Urinary bladder (tissue), 4 donors: ENCODE measurements around the gene SOX9. TPM values are rescaled to one million over a fixed set of nuclear protein-coding genes. Genes with fewer than 3 reads are reported as not detected.
"Not testable (repeated sequence)": the region's sequence is repeated elsewhere in the genome, so short reads cannot be mapped to it uniquely, and the experiment has no call there.

ENCODE experiments used
- DNase-seq: peaks from one replicate; pipeline ENCODE4 v3.0.0-alpha.2; 2015; ENCODE audit errors: extremely low spot score
- H3K27ac ChIP-seq: one replicate; pipeline ENCODE4 v1.5.1; 2013; ENCODE audit warnings: low read depth, mild to moderate bottlenecking, moderate library complexity
- H3K36me3 ChIP-seq: one replicate; pipeline ENCODE4 v1.6.1; 2013; ENCODE audit warnings: mild to moderate bottlenecking, moderate library complexity; ENCODE audit not compliant: insufficient read depth
- H3K4me1 ChIP-seq: one replicate; pipeline ENCODE4 v1.6.1; 2013; ENCODE audit warnings: mild to moderate bottlenecking, moderate library complexity; ENCODE audit not compliant: insufficient read depth
- H3K4me3 ChIP-seq: one replicate; pipeline ENCODE4 v1.5.1; 2013; ENCODE audit warnings: low read depth, low read length
- WGBS: extraction: QIAGEN DNeasy Blood & Tissue Kit; methylation state at CpG from one replicate; pipeline ENCODE4 v1.1.7; 2013; 5-methylcytosine and 5-hydroxymethylcytosine counted together
- polyA plus RNA-seq: library from polyadenylated mRNA; stranded (reverse); fragments of 200-250 nt; gene quantifications from one replicate; pipeline ENCODE4 v1.2.3, GENCODE V29; 2013
- total RNA-seq: library from RNA; depleted of rRNA; stranded (reverse); fragments of >200 nt; gene quantifications from one replicate; pipeline ENCODE4 v1.2.3, GENCODE V29; 2014
- donor health status: healthy with polysubstance abuse.
- donor health status: healthy.

The SOX9 gene
- total and polyA plus RNA-seq, 2 donors = 1.8 to 3.2 TPM

GRCh38 chr17:72126575-72127486, 6.0 kb downstream of the SOX9 start:
- H3K4me3 ChIP-seq = no peak overlapping the region
- no peaks in the 10 kb centered on the region for H3K4me1 ChIP-seq
- no peak overlapping the region for H3K27ac ChIP-seq
- H3K36me3 ChIP-seq = no peaks in the 10 kb centered on the region
- WGBS = 58% methylated on average over 8 of the region's 8 CpGs
- DNase-seq = no peak

GRCh38 chr17:72128039-72128438, 7.2 kb downstream of the SOX9 start:
- no peak overlapping the region for H3K27ac ChIP-seq
- no peak for DNase-seq
- H3K4me1 ChIP-seq = no peaks in the 10 kb centered on the region
- no peaks in the 10 kb centered on the region for H3K36me3 ChIP-seq
- WGBS = 68% methylated on average over 3 of the region's 3 CpGs
- H3K4me3 ChIP-seq = no peak overlapping the region

- H3K27ac ChIP-seq = no peak overlapping the region
- no peaks in the 10 kb centered on the region for H3K36me3 ChIP-seq
- DNase-seq = no peak
- H3K4me3 ChIP-seq = no peak overlapping the region
- WGBS = 46% methylated on average over 7 of the region's 7 CpGs
- H3K4me1 ChIP-seq = no peaks in the 10 kb centered on the region
Observed at GRCh38 chr17:72134608-72135394, 14.0 kb downstream of the SOX9 start.

GRCh38 chr17:72135546-72136325, 14.9 kb downstream of the SOX9 start:
- Histone ChIP-seq H3K4me1 (no peaks in the 10 kb centered on the region), H3K4me3 (no peak overlapping the region), H3K36me3 (no peaks in the 10 kb centered on the region), H3K27ac (no peak overlapping the region)
- no peak for DNase-seq
- WGBS = 85% methylated on average over 5 of the region's 5 CpGs

- no peaks in the 10 kb centered on the region for H3K36me3 ChIP-seq
- no peak overlapping the region for H3K27ac ChIP-seq
- no peak overlapping the region for H3K4me3 ChIP-seq
- 72% methylated on average over 5 of the region's 5 CpGs for WGBS
- H3K4me1 ChIP-seq = no peaks in the 10 kb centered on the region
- DNase-seq = no peak
Observed at GRCh38 chr17:72136692-72137091, 15.9 kb downstream of the SOX9 start.

GRCh38 chr17:72137161-72137560, 16.3 kb downstream of the SOX9 start:
- H3K27ac ChIP-seq = no peak overlapping the region
- 72% methylated on average over 9 of the region's 9 CpGs for WGBS
- no peak for DNase-seq
- H3K36me3 ChIP-seq = no peaks in the 10 kb centered on the region
- H3K4me3 ChIP-seq = no peak overlapping the region
- no peaks in the 10 kb centered on the region for H3K4me1 ChIP-seq

GRCh38 chr17:72139212-72139611, 18.4 kb downstream of the SOX9 start:
- H3K4me1 ChIP-seq = no peaks in the 10 kb centered on the region
- no peak for DNase-seq
- H3K36me3 ChIP-seq = no peaks in the 10 kb centered on the region
- WGBS = 87% methylated on average over 1 of the region's 1 CpG
- no peak overlapping the region for H3K27ac ChIP-seq
- no peak overlapping the region for H3K4me3 ChIP-seq

- Histone ChIP-seq H3K4me3 (no peak overlapping the region), H3K4me1 (no peaks in the 10 kb centered on the region), H3K36me3 (no peaks in the 10 kb centered on the region), H3K27ac (no peak overlapping the region)
- 38% methylated on average over 7 of the region's 7 CpGs for WGBS
- no peak for DNase-seq
Observed at GRCh38 chr17:72141336-72141735, 20.5 kb downstream of the SOX9 start.

- H3K36me3 ChIP-seq, H3K4me1 ChIP-seq, DNase-seq, H3K4me3 ChIP-seq, H3K27ac ChIP-seq: not testable (repeated sequence)
- WGBS = 96% methylated on average over 11 of the region's 11 CpGs
Observed at GRCh38 chr17:72142097-72142496, 21.3 kb downstream of the SOX9 start.

- 86% methylated on average over 2 of the region's 2 CpGs for WGBS
- H3K27ac ChIP-seq = no peak overlapping the region
Observed at GRCh38 chr17:72142614-72143013, 21.8 kb downstream of the SOX9 start.

GRCh38 chr17:72143245-72143644, 22.4 kb downstream of the SOX9 start:
- DNase-seq = no peak
- Histone ChIP-seq H3K4me1 (no peaks in the 10 kb centered on the region), H3K27ac (no peak overlapping the region), H3K4me3 (no peak overlapping the region), H3K36me3 (no peaks in the 10 kb centered on the region)
- WGBS = 70% methylated on average over 5 of the region's 5 CpGs

More at GRCh38 chr17:72142614-72143013, 21.8 kb downstream of the SOX9 start:
- no peak for DNase-seq
- H3K4me1 ChIP-seq = no peaks in the 10 kb centered on the region
- H3K4me3 ChIP-seq = no peak overlapping the region
- no peaks in the 10 kb centered on the region for H3K36me3 ChIP-seq

GRCh38 chr17:72144101-72144500, 23.3 kb downstream of the SOX9 start:
- no peak for DNase-seq
- Histone ChIP-seq H3K36me3 (no peaks in the 10 kb centered on the region), H3K4me3 (no peak overlapping the region), H3K4me1 (no peaks in the 10 kb centered on the region), H3K27ac (no peak overlapping the region)
- WGBS = 64% methylated on average over 2 of the region's 2 CpGs

GRCh38 chr17:72145562-72145961, 24.7 kb downstream of the SOX9 start:
- 79% methylated on average over 3 of the region's 3 CpGs for WGBS
- H3K4me3 ChIP-seq = no peak overlapping the region
- H3K4me1 ChIP-seq = no peaks in the 10 kb centered on the region
- no peaks in the 10 kb centered on the region for H3K36me3 ChIP-seq
- no peak overlapping the region for H3K27ac ChIP-seq
- no peak for DNase-seq
